GM19035 (cell line): ENCODE results near the gene GPR146.
A peak's percentile ranks its signal among the peaks of the same experiment; 100 is the strongest.
"Not testable (repeated sequence)": the region's sequence is repeated elsewhere in the genome, so short reads cannot be mapped to it uniquely, and the experiment has no call there.

Source experiments
- ATAC-seq: cut with Tn5 transposase; IDR thresholded peaks from one replicate; pipeline ENCODE4 v1.9.1; 2021; ENCODE audit not compliant: unreplicated experiment

The GPR146 gene

DNA sequence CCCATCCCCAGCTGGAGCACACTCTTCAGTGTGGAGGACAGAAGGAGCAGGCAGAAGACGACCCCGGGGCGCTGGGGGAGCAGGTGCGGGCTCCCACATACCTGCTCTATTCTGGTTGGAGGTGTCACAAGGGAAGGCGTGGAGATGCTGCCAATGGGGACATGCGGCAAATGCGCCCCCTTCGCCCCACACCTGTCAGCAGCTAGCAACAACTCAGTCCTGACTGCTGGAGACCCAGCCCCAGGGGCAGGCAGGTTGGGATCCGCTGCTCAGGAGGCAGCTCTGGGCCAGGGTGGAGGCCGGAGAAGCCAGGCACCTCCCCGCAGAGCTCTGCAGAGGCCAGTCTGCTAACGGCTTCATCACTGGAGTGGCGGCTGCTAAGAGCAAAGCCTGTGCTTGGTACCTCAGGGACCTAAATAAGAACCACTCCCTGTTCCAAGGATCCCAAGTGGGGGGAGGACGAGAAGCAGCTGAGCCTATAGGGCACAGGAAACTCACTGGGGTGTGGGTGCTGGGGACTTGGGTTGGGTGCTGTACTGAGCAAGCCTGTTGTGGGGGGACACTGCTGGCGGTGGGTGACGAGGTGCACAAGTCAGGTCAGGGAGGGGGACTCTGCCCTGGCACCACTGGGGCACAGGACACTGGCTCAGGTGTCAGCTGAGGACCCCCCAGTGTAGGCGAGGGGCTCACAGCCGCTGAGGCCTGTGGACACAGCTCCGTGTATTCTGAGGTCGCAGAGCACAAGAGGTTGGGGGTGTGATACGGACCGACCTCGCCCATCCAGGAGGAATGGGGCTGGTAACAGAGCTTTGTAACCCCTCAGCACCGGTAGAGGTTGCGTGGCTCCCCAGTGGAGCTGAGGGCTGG is 19.2 kb upstream of the GPR146 start:
- ATAC-seq, result no peak

DNA sequence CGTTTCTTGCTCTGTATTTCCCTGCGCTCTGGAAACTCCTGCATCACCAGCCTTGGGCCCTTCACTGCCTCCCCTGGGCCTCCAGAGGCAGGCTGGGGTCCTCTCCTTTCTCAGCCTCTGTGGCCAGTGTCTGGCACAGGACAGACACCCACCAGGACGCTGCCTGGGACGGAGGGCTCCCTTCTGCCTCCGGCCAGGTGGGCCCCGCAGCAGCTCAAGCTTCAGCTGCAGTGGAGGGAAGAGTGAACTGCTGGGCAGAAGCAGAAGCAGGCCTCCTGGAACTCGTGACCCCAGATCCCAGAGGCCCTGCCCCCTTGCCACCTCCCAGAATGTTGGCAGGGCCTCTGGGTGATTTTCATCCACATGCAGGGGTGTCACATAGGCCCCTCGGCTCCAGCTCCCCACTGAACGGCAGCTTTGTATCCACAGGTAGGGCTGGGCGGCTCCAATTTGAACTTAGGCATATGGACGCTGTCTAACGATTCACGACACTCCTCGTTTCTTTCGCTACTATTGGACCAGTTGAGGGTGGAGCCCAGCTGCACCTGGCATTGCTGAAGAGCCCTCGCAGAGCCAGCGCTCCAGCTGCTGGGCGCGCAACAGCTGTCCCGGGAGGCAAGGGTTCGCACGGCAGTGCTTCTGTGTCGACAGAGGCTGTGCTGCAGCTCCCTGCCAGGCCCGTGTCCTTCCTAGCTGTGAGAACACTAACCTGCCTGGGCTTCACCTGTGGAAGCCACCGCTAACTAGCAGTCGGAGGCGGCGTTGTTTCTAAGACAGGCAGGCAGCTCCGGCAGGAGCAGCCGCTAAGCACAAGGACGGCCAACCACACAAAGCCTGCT is 18.4 kb upstream of the GPR146 start:
- ATAC-seq, result no peak

DNA sequence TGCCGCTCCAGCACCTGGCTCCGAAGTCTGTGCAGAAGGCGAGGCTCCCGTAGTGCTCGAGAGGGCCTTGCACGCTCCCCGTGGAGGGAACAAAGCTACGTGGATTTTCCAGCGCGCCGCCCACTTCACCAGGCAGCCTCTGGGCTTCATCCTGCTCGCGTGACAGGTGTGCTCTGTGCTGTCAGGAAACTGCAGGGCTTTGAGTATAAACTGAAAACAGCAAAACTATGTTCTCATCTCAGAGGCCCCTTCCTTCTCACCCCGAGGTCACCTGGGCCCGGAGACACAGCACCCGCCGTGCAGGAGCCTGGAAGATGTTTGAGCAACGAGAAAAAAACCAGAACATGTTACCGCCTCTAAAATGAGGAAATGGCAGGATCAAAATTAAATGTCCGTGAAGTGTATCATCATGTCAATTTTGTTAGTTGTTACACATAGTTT is 17.6 kb upstream of the GPR146 start:
- no peak for ATAC-seq

DNA sequence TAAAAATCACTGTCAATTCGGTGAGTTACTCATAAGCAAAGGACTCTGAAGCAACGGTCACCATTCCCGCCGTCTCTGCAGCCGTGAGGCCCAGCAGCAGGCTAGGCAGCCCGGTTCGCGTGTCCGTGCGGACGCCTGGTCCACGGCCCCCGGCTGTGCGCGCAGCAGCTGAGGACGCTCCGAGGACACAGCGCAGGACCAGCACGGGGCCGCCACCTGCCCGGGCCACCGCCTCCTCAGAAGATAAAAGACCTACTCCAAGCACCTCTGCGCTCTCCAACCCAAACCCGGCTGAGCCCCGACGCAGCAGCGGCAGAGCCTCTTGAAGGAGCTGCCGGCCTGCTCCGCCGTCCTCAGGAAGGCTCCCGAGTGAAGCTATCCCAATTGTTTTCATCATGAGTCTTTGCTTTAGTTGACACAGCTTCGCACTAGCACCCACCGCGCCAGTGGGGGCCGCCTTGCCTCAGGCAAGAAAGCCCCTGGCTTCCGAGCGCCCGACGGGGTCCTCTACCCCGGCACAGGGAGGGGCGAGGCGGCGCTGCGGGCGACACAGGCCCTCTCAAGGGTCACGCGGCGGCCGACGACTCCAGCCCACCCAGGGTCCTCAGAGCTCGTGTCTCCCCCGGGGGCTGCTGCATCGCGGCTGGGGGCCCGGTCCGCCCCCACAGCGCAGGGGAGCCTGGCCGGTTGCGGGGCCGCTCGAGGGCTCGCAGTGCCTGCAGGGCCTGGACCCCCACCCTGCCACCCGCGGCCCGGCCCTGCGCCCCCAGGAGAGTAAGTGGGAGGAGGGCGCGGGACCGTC is 16.9 kb upstream of the GPR146 start:
- peak; percentile 2 for ATAC-seq

DNA sequence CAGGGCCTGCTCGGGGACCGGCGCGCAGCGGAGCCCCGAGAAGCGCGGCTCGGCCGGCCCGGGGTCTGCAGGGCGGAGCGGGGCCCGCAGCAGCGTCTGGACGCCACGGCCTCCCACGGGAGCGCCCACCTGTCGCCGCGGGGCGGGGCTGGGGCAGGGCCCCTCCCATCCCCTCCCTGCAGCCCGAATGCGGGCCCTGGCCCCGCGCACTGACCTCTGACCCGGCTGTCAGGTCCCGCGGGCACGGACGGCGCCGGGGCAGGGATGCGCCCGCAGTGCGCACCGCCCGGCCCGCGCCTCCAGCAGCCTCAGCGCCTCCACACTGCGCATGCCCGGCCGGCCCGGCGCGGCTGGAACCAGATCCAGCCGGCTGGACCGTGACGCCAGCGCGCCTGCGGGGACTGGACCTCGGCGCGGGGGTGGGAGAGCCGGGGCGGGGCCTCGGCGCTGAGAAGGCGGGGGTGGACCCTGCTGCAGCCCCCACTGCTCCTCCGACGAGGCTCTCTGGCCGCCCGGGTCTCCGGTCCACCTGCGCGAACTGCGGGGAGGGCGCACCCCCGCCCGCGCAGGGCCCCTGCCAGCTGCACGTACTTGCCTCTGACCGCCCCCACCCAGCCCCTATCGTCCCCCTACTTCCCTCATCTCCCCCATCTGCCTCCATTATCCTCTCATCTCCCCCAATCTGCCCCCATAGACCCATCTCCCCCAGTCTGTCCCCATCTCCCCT is 16.1 kb upstream of the GPR146 start:
- ATAC-seq, result peak; percentile 52

DNA sequence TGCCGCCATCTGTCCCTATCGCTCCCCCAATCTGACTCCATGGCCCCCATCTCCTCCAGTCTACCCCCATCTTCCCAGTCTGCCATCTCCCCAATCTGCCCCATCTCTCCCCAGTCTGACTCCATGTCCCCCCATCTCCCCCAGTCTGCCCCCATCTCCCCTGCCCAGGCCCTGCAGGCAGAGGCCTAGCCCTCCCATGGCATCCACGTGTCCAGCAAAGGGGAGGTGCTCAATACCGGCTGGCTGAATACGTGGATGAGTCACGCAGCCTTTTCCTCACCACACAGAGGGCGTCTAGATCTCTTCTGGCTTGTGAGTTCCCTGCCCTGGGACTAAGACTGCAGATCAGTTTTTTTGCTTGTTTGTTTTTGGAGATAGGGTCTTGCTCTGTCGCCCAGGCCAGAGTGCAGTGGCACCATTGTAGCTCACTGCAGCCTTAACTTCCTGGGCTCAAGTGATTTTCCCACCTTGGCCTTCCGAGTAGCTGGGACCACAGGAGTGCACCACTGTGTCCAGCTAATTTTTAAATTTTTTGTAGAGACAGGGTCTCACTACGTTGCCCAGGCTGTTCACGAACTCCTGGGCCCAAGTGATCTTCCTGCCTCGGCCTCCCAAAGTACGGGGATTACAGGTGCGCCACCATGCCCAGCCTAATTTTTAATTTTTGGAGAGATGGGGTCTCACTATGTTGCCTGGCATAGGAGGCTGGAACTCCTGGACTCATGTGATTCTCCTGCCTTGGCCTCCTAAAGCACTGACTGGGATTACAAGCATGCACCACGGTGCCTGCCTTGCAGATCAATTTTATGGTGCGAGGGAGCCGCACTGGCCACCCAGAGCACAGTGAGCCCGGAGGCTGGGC is 15.3 kb upstream of the GPR146 start:
- no peak for ATAC-seq

DNA sequence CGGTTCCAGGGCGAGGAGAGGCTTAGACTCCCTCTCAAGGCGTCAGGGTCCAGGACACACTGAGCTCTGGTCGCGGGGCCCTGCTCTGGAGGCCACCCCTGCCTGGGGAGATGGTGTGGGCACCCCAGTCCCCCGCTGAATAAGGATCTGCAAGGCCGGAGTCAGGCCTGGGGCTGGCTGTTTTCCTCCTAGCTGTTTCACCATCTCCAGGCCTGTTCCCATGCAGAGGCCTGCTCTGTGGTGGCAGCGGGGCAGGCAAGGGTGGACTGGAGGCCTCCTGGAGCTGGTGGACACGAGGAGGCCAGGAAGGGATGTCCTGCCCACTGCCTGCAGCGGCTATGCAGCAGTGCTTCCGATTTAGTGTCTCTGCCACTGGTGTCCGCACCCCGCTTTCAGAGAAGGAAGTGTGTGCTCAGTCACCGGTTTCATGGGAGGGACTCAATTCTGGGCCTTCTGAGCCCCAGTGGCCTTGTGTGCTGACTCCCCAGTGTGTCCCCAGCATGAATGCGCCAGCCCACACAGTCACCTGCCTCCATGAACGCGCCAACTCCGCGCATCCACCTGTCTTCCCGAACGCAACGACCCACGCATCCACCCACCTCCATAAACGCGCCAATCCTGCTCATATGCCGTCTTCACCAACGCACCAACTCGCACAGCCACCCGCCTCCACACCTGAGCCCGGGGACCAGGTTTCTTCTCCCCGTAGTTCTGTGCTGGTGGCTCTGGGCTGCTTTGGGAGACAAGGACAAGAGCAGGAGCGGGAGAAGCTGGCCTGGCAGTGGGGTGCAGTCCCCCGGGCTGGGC is 14.5 kb upstream of the GPR146 start:
- no peak for ATAC-seq

DNA sequence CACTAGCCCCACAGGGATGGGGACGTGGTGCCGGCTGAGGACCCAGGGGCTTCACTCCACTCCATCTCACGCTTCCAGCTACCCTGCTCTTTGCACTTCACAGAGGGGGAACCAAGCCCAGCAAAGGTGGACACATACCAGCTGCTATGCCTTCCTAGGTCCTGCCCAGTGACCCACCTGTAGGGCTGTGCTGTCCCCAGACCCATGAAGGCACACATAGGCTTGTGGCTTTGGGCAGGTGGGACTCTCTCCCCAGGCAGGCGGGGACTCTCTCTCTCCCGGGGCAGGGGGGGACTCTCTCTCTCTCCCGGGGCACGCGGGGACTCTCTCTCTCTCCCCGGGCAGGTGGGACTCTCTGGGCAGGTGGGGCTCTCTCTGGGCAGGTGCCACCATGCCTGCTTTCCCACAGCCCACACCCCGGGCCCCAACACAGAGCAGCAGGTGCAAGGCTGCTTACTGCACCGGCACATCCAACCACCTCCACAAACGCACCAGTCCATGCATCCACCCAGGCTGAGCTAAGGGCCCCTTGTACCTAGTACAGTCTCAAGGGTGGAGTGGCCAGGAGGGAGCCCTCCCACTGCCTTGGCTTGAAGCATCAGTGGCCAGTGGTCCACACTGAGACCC is 13.8 kb upstream of the GPR146 start:
- no peak for ATAC-seq

DNA sequence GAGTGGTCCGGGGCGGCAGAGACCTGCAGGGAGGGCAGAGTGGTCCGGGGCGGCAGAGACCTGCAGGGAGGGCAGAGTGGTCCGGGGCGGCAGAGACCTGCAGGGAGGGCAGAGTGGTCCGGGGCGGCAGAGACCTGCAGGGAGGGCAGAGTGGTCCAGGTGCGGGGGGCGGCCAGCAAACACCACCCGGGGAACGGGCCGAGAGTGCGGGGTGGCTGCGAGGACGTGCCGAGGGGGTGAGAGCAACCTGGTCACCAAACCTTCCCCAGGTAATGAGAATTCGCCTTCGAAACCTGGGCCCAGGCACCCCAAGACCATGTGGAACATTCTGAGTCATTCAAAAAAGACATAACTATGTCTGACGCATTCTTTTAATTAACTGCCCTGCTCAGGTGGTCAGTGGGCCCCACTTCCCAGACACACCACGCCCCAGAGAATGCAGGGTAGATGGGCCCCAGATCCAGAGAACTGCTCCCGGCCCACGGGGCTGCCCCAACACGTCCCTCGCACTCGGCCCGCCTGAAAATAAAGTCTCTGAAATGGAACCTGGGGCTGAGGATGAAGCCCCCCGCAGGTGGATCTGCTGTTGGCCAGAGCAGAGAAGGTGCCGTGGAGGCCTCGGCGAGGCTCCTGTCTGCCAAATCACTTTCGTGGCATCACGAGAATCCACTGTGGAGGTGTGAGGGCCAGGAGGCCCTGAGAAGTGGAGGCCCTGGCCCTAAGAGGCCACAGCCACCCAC is 12.5 kb upstream of the GPR146 start:
- ATAC-seq, result no peak

DNA sequence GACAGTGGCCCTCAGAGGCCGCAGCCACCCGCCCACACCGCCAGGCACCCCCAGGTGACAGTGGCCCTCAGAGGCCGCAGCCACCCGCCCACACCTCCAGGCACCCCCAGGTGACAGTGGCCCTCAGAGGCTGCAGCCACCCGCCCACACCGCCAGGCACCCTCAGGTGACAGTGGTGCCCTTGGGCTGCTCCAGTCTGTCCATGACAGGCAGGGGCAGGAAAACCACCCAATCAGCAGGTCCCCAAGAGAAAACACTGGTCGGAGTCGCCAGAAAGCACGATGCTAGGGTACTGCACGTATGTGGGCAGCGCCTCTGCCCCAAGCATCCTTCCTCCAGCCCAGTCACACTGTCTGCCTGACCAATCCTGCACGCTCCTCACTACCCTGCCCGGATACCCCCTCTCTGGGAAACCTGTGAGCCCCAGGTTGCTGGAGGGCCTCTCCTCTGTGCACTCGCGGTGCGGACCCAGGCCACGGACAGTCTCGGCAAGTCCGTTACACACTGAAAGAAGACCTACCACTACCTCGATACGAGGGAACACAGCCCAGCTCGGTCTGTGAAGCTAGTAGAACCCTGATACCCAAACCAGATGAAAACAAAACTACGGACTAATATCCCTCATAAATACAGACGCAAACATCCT is 11.7 kb upstream of the GPR146 start:
- no peak for ATAC-seq

DNA sequence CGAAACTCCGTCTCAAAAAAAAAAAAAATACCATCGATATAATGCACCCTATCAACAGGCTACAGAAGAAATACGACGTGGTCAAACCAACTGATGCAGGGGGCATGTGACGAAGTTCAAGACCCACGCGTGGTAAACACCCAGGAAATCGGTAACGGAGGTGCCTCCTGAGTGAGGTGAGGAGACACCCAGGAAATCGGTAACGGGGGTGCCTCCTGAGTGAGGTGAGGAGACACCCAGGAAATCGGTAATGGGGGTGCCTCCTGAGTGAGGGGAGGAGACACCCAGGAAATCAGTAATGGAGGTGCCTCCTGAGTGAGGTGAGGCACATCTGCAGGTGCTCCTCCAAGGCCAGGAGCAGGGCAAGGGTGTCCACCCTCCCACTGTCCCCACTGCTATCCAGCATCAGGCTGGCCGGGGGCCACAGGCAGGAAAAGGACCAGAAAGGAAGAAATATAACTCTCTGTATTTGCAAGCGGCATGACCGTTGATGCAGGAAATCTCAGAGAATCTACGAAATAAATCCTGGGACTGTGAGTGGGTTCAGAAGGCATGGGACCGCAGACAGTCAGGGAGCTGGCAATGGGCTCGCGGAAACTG is 10.7 kb upstream of the GPR146 start:
- ATAC-seq, result no peak

DNA sequence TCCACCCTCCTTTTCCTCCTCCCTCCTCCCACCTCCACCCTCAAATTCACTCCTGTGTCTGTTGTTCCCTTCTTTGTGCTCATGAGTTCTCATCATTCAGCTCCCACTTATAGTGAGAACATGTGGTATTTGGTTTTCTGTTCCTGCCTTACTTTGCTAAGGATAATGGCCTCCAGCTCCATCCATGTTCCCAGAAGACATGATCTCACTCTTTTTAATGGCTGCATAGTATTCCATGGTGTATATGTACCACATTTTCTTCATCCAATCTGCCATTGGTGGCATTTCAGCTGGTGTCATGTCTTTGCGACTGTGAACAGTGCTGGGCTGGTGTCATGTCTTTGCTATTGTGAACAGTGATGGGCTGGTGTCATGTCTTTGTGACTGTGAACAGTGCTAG is 9.6 kb upstream of the GPR146 start:
- ATAC-seq, result not testable (repeated sequence)

DNA sequence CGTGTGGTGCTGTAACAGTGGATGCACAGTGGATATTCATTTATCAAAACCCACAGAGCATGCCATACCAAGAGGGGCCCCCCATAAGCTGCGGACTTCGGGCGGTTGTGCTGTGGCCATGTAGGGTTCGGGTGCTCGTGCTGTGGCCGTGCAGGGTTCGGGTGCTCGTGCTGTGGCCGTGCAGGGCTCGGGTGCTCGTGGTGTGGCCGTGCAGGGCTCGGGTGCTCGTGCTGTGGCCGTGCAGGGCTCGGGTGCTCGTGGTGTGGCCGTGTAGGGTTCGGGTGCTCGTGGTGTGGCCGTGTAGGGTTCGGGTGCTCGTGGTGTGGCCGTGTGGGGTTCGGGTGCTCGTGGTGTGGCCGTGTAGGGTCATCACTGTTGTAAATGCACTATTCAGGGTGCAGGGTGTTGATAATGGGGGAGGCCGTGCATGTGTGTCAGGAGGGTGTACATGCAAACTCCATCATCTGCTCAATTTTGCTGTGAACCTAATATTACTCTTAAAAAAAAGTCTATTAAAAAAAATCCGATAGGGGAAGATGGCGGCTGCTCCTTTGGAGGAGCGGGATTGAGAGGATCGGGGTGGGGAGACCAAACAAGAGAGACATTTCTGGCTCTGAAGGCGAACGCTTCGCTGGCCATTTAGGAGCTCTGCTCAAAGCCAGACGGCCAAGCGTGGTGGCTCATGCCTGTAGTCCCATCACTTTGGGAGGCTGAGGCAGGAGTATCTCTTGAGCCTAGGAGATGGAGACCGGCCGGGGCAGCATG is 8.0 kb upstream of the GPR146 start:
- not testable (repeated sequence) for ATAC-seq

DNA sequence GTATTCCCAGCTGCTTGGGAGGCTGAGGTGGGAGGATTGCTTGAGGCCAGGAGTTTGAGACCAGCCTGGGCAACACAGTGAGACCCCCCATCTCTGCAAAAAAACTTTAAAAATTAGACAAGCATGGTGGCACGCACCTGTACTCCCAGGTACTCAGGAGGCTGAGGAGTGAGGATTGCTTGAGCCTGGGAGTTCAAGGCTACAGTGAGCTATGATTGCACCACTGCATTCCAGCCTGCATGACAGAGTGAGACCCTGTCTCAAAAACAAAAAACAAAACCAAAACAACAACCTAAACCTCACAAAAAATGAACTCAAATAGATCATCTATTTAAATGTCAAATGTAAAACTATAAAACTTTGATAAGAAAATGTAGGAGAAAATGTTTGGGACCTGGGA is 4.1 kb upstream of the GPR146 start:
- not testable (repeated sequence) for ATAC-seq

DNA sequence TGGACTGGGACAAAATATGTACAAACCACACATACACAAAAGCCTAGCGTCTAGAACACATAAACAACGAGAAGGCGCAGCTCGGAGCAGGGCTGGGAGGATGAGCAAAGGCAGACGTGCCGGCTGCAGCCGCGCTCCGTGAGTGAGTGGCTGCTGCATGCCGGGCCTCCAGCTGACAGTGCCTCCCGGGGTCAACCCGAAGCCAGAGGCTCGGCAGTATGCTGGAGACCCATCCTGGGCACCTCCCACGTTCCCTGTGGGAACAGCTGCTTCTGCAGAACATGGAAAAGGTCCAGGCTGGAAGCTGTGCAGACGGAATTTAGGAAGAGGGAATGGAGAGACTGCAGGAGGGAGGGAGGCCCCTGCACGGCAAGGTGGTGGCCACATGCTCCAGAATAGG is 3.6 kb upstream of the GPR146 start:
- no peak for ATAC-seq
